GM12878 (cell line): Measurements from ENCODE around the gene IQCH. TPM values are rescaled to one million over a fixed set of nuclear protein-coding genes. Genes with fewer than 3 reads are reported as not detected.
A peak's percentile ranks its signal among the peaks of the same experiment; 100 is the strongest.

Experiments
- ATF2 ChIP-seq: IDR thresholded peaks from 2 replicates; pipeline ENCODE4 v1.6.1; 2012; ENCODE audit warnings: low read length, inconsistent platforms
- BMI1 ChIP-seq: fragments of 450-650 bp; IDR thresholded peaks from 2 replicates; pipeline ENCODE4 v1.6.1; 2016; ENCODE audit warnings: mild to moderate bottlenecking, moderate library complexity, borderline replicate concordance
- CHD4 ChIP-seq: fragments of 200-600 bp; sonication (generic); IDR thresholded peaks from 2 replicates; pipeline ENCODE4 v1.6.1; 2016; ENCODE audit warnings: mild to moderate bottlenecking
- FOXM1 ChIP-seq: IDR thresholded peaks from 2 replicates; pipeline ENCODE4 v1.6.1; 2012; ENCODE audit warnings: low read depth, mild to moderate bottlenecking, inconsistent platforms, low read length, moderate library complexity
- HCFC1 ChIP-seq: fragments of 150-350 bp; IDR thresholded peaks from 2 replicates; pipeline ENCODE4 v1.6.1; 2014; ENCODE audit warnings: low read length
- IKZF1 ChIP-seq: fragments of 450-650 bp; conservative IDR thresholded peaks from 2 replicates; pipeline ENCODE4 v1.6.1; 2017; ENCODE audit warnings: antibody characterized with exemption, mild to moderate bottlenecking
- MEF2B ChIP-seq: fragments of 450-650 bp; IDR thresholded peaks from 2 replicates; pipeline ENCODE4 v1.6.1; 2018; ENCODE audit warnings: mild to moderate bottlenecking, moderate library complexity; ENCODE audit not compliant: partially characterized antibody, poor library complexity, severe bottlenecking
- MLLT1 ChIP-seq: fragments of 450-650 bp; IDR thresholded peaks from 2 replicates; pipeline ENCODE4 v1.6.1; 2016; ENCODE audit warnings: mild to moderate bottlenecking
- NRF1 ChIP-seq: conservative IDR thresholded peaks from 2 replicates; pipeline ENCODE4 v1.6.1; 2011; ENCODE audit warnings: mild to moderate bottlenecking, low read depth, low read length, improper control_type of control experiment
- RELA ChIP-seq: fragments of 450-650 bp; IDR thresholded peaks from 2 replicates; pipeline ENCODE4 v1.8.0; 2014; ENCODE audit warnings: borderline replicate concordance; ENCODE audit not compliant: partially characterized antibody
- SIN3A ChIP-seq: IDR thresholded peaks from 2 replicates; pipeline ENCODE4 v1.6.1; 2012; ENCODE audit warnings: low read depth, low read length, improper control_type of control experiment
- USF1 ChIP-seq: IDR thresholded peaks from 2 replicates; pipeline ENCODE4 v1.6.1; 2011; ENCODE audit warnings: borderline replicate concordance, low read depth, mild to moderate bottlenecking, moderate library complexity, mixed read lengths, low read length; ENCODE audit not compliant: insufficient read depth; ENCODE audit errors: extremely low read length
- ZBTB33 ChIP-seq: fragments of 450-650 bp; IDR thresholded peaks from 2 replicates; pipeline ENCODE4 v1.6.1; 2017; ENCODE audit warnings: mild to moderate bottlenecking
- ZNF622 ChIP-seq: fragments of 450-650 bp; IDR thresholded peaks from 2 replicates; pipeline ENCODE4 v1.6.1; 2017; ENCODE audit warnings: mild to moderate bottlenecking, inconsistent platforms
- polyA plus RNA-seq, 11 experiments: library from polyadenylated mRNA; depleted of rRNA in 4 of 11; unstranded in 6 of 11; stranded (reverse) in 5 of 11; fragments of >200 nt; fragmentation: Nextera tagmentation in 4 of 11; fragmentation: Illumina TruSeq in 1 of 11; extraction: Ambion mirVana in 4 of 11; extraction: Trizol in 1 of 11; gene quantifications; 1 replicate in 1 of 11; 2 replicates in 10 of 11; pipeline versions ENCODE4 v1.2.1 to v1.2.3, GENCODE V29; 2011 to 2016; ENCODE audit warnings: inconsistent platforms in 2 of 11, missing spikeins in 2 of 11, low read depth in 1 of 11
- total RNA-seq, 4 experiments: library from RNA; depleted of rRNA in 3 of 4; stranded (reverse); fragments of >200 nt in 3 of 4; fragmentation: Illumina TruSeq in 1 of 4; extraction: Trizol in 1 of 4; gene quantifications; 2 replicates each; pipeline versions ENCODE4 v1.2.1 to v1.2.3, GENCODE V29; 2013 to 2021

The IQCH gene
- total and polyA plus RNA-seq, 10 of the 15 experiments (the other 5 are each of a cell fraction or from before 2014, with no cell fraction given) = 0.29 to 1.3 (median 0.99) TPM

- TF ChIP-seq USF1 = no peak
- TF ChIP-seq RELA = peak; percentile 89
- no peak for TF ChIP-seq FOXM1
- peak; percentile 94 for TF ChIP-seq SIN3A
- peak; percentile 39 for TF ChIP-seq MEF2B
- TF ChIP-seq HCFC1 = peak; percentile 64
- peak; percentile 80 for TF ChIP-seq IKZF1
- no peak for TF ChIP-seq NRF1
- TF ChIP-seq BMI1 = peak; percentile 99
- TF ChIP-seq MLLT1 = peak; percentile 32; the same call in 1 of the 2 replicates
- no peak for TF ChIP-seq ZBTB33
- TF ChIP-seq CHD4 = no peak
- no peak for TF ChIP-seq ZNF622
- TF ChIP-seq ATF2 = no peak
These were observed at the start of gene IQCH, which contains the start of gene AAGAB (continued) for GRCh38 chr15:67254238-67255175.
